Lung (tissue), 12 donors: ENCODE measurements around the gene CUEDC2. TPM values are rescaled to one million over a fixed set of nuclear protein-coding genes. Genes with fewer than 3 reads are reported as not detected.

Source experiments
- ATAC-seq: fragments of 200-7000 bp; cut with Tn5 transposase; one replicate; pipeline ENCODE4 v1.9.1; 2020; ENCODE audit warnings: moderate number of reproducible peaks; ENCODE audit not compliant: insufficient read depth, low FRiP score
- DNase-seq, 3 donors: peaks; one replicate each; pipeline ENCODE4 v3.0.0-alpha.2; 2013 to 2017
- H3K27ac ChIP-seq, 2 donors: one replicate each; pipeline ENCODE4 v1.5.1; 2013; ENCODE audit warnings: mild to moderate bottlenecking in 2 of 2, moderate library complexity in 2 of 2, control low read depth in 1 of 2, inconsistent platforms in 1 of 2, low read depth in 1 of 2, low read length in 1 of 2
- H3K27me3 ChIP-seq, 3 donors: one replicate each; pipeline ENCODE4 v1.5.1; 2013; ENCODE audit warnings: low read length in 2 of 3; ENCODE audit not compliant: control insufficient read depth in 3 of 3, insufficient read depth in 3 of 3
- H3K36me3 ChIP-seq, 4 donors: one replicate each; pipeline ENCODE4 v1.5.1; 2013; ENCODE audit warnings: low read length in 4 of 4, mild to moderate bottlenecking in 1 of 4, moderate library complexity in 1 of 4; ENCODE audit not compliant: control insufficient read depth in 4 of 4, insufficient read depth in 4 of 4
- H3K4me1 ChIP-seq, 5 donors: one replicate each; pipeline ENCODE4 v1.5.1; 2013; ENCODE audit warnings: low read length in 5 of 5, mild to moderate bottlenecking in 2 of 5, moderate library complexity in 1 of 5; ENCODE audit not compliant: control insufficient read depth in 5 of 5, insufficient read depth in 5 of 5
- H3K4me3 ChIP-seq: one replicate; pipeline ENCODE4 v1.5.1; 2013; ENCODE audit warnings: mild to moderate bottlenecking, control low read depth, moderate library complexity
- H3K9ac ChIP-seq, 2 donors: one replicate each; pipeline ENCODE4 v1.5.1; 2013; ENCODE audit warnings: low read length in 2 of 2, control low read depth in 1 of 2; ENCODE audit not compliant: insufficient read depth in 1 of 2
- H3K9me3 ChIP-seq, 4 donors: one replicate each; pipeline ENCODE4 v1.5.1; 2013; ENCODE audit warnings: low read length in 3 of 4, mild to moderate bottlenecking in 1 of 4, moderate library complexity in 1 of 4; ENCODE audit not compliant: control insufficient read depth in 4 of 4, insufficient read depth in 3 of 4
- CTCF ChIP-seq: IDR thresholded peaks from 2 replicates; pipeline ENCODE4 v1.5.1; 2012; ENCODE audit warnings: mild to moderate bottlenecking; ENCODE audit errors: control extremely low read depth, extremely low read depth
- WGBS, 2 donors: extraction: QIAGEN DNeasy Blood & Tissue Kit; methylation state at CpG; one replicate each; pipeline ENCODE4 v1.1.7; 2013; 5-methylcytosine and 5-hydroxymethylcytosine counted together
- polyA plus RNA-seq, 2 donors: library from polyadenylated mRNA; stranded (reverse); fragments of 200-250 nt; gene quantifications; one replicate each; pipeline ENCODE4 v1.2.1, GENCODE V29; 2013
- total RNA-seq, 2 donors: library from RNA; depleted of rRNA in 1 of 2; stranded (reverse); fragments of >200 nt in 1 of 2; gene quantifications; one replicate each; pipeline ENCODE4 v1.2.1, GENCODE V29; 2014 to 2021
- donor health status: control.
- donor health status: control.
- donor health status: Bipolar disorder and iron deficiency.
- donor health status: healthy.
- donor health status: DM: yes; HTN: yes; CAD: no.

CUEDC2 gene
- total and polyA plus RNA-seq, 4 donors = 33.4 to 63.8 (median 44.1) TPM

DNA sequence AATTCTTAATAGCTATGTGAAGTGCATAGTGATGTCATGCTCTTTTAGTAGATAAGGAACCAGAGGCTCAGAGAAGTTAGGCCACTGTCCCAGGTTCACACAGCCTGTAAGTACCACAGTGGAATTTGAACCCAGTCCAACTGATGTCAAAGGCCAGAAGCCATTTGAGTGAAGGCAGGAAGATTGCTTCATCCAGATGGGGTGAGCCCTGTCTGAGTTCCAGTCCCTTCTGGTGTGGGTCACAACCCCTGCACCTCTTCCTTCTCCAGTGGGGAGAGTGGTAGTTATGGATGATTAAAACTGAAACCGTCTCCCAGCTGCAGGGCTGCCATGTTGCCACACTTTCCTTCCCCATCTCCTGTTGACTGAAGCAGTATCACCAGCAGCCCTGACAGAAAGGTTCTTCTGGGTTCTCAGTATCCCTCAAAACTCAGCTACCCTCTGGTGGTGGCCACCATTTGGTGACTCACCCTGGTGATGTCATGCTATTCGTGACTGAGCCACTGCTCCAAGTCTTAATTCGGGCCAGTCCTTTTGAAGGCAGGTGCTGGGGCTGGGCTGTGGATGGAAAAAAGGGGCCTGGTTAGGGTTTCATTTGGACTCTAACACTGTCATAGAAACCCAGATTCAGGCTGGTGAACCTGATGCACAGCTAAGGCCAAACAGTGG is 20.4 kb upstream of the CUEDC2 start:
- Histone ChIP-seq H3K9ac (no peak overlapping the region), H3K9me3 (no peaks in the 10 kb centered on the region), H3K27me3 (no peaks in the 10 kb centered on the region), H3K27ac (peak overlapping the region in 1 of 2 donors; percentile 64), H3K36me3 (peaks cover 0 to 2% (median 0%) of the 10 kb centered on the region in 4 donors), H3K4me3 (no peak overlapping the region), H3K4me1 (peaks cover 0 to 11% (median 2%) of the 10 kb centered on the region in 5 donors)
- ATAC-seq = no peak
- 32% methylated on average over 3 of the region's 3 CpGs for WGBS, 2 donors
- TF ChIP-seq CTCF = no peak
- DNase-seq = no peak

DNA sequence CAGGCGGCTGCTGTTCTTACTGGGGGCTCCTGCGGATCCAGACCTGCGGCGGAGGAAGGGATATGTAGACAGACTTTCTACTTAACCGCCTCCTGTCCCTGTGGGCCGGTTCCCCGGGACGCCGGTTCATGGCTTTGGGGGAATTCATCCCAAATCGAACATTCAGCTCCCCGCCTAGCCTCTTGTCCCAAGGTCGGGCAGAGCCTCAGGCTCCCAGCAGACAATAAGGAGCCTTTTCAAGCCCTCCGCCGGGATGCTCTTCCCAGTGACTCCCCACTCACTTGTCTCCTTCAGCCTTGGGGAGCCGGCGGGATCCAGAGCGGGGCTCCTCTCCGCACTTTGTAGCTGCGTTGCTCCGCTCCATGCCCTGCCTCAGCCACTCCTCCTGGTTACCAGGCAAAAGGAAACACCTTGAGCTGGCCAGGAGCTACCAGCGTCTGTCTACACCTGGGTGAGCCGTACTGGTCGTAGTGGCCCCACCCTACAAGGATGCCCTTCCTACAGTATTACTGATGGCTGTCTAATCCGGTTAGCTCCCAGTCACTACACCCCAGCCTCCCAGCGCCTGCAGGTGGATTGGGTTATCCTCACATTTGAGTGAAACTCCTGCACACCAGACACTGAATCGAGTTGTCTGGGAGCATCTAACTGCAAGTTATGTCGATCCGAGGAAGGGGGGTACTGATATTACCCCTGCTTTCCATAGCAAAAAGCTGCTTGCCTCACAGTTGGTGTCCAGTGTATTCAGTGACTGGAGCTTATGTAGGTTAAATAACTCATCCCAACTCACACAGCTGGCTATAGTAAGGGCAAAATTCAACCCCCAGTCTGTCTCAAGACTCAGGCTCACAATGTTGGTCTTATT is 19.0 kb upstream of the CUEDC2 start, which contains the start of gene C10orf95:
TSS of gene C10orf95 (minus strand) at position 439 of the 865 bp plus-strand sequence. CDS start 450 bp downstream, outside the sequence.
- 29% methylated on average over 28 of the region's 28 CpGs for WGBS, 2 donors
- H3K4me3 ChIP-seq = peak within 1 kb of the TSS; percentile 90
- H3K9ac ChIP-seq = peak within 1 kb of the TSS; percentile 33 to 38
- peak within 1 kb of the TSS; percentile 63 to 95 for H3K27ac ChIP-seq
- ATAC-seq (no peak), DNase-seq (no peak)
- peaks cover 0 to 11% (median 2%) of the 10 kb centered on the region in 5 donors for H3K4me1 ChIP-seq
- no peaks in the 10 kb centered on the region for H3K9me3 ChIP-seq
- H3K36me3 ChIP-seq = peaks cover 0 to 2% (median 0%) of the 10 kb centered on the region in 4 donors
- TF ChIP-seq CTCF = no peak
- H3K27me3 ChIP-seq = no peaks in the 10 kb centered on the region

DNA sequence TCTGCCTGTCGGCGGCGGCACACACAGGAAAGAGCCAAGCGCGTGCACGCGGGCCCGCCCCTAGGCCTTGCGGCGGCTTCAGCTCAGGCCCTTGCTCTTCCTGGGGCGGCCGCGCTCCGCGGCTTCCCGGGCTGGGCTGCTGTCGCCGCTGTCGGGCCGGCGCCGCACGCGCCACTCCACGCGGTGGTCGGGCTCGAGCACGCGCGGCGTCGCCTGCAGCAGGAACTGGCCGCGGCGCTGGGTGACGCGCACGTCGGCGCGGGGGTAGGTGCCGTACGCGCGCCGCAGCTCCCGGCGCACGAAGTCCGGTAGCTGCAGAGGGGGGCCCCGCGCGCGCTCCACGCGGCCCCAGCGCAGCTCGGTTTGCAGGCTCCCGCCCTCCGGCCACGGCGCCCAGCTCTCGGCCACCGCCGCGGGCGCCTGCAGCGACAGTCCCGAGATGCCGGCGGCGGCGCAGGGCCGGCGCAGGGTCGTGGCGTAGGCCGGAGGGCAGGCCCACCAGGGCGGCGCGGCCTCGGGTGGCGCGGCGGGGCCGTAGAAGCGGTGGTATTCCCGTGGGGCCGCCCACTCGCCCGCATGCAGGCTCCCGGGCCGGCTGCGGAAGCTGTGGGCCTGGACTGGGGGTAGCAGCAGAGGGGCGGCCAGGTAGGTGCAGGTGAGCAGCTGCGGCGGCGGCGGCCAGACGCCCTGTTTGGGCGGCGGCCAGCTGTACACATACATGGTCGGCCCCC is 18.2 kb upstream of the CUEDC2 start:
- Histone ChIP-seq H3K9ac (peak overlapping the region in 1 of 2 donors; percentile 79), H3K27ac (peak overlapping the region; percentile 63 to 95), H3K36me3 (no peaks in the 10 kb centered on the region), H3K4me1 (peaks cover 0 to 11% (median 2%) of the 10 kb centered on the region in 5 donors), H3K4me3 (peak overlapping the region; percentile 90), H3K27me3 (no peaks in the 10 kb centered on the region), H3K9me3 (no peaks in the 10 kb centered on the region)
- TF ChIP-seq CTCF = no peak
- peak; percentile 77 to 95 (median 87) for DNase-seq
- WGBS, 2 donors = 0% methylated on average over 59 to 104 of the region's 104 CpGs
- peak; percentile 85 for ATAC-seq
